GM18870 (cell line): ENCODE measurements around the gene PARN.

Experiments used
- ATAC-seq: cut with Tn5 transposase; IDR thresholded peaks from one replicate; pipeline ENCODE4 v1.9.1; 2021; ENCODE audit warnings: moderate library complexity; ENCODE audit not compliant: unreplicated experiment

The PARN gene

DNA sequence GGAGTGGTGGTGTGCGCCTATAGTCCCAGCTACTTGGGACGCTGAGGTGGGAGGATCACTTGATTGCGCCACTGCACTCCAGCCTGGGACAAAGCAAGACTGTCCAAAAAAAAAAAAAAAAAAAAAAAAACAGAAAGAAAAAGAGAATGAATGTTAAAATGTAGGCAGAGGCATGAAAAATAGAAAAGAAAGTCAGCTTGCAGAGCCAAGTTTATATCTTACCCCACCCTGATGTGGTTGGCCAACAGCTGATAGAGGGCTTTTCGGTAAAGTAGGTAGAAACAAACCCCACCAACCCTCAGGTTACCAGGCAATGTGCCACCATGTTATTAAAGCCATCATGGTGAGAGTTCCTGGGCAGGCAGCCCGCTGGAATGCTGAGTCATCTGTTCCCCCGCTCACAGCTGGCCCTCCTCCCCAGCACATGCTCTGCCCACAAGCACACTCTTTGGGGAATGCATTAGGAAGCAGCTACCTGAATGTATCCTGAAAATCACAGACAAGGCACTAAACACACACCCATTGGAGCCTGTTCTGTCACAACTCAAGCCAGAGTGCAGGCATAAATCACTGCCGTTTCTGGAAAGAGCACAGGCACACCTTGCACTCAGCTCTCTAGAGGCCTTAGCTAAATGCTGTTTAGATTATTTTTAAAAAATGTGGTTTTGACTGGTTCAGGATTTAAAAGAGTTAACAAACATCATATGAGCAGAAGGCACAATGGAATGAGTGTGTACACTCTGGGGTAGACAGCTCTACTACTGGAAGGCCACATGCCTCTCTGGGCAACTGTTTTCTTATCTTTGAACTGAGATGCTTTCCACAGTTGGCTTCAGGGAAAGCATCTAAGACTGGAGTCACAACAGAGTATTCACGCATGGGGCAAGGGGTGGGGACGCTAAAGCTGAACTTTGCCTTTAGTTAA lies 128.5 kb downstream of the PARN start:
- ATAC-seq: no peak

DNA sequence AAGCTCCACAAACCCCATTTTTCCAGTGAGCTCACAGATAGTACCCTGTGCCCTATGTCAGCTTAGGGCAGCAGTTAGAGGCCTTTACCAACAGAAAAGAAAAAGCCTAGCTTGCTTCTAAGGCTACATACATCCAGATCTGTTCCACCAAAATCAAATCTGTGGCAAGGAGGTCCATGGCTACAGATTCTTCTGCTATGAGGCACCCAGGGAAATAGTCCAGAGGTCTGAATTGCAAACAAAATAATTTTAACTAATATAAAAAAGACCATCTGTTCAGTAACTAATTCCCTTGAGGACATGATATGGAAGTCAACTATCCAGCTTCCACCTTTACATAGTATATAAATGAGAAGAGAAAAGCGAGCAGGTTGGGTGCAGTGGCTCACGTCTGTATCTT lies 129.3 kb downstream of the PARN start:
- ATAC-seq: no peak

DNA sequence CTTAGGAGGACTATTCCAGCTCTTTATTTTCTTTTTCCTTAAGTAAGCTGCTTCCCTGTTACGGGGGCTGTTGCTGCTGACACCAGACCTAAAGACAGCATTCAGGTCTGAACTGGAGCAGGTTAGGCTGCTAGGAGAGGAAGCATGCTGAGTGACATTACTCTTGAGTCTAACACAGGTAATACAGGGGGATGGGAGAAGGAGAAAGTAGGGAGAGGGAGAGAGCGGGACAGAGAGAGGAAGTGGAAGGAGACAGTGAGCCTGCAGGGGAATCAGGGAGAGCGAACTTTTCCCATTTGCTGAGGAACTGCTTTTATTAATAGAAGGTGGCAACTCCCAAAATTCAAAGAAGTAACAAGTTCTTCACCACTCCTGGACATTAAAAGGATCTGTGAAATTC lies 130.9 kb downstream of the PARN start:
- ATAC-seq: no peak

DNA sequence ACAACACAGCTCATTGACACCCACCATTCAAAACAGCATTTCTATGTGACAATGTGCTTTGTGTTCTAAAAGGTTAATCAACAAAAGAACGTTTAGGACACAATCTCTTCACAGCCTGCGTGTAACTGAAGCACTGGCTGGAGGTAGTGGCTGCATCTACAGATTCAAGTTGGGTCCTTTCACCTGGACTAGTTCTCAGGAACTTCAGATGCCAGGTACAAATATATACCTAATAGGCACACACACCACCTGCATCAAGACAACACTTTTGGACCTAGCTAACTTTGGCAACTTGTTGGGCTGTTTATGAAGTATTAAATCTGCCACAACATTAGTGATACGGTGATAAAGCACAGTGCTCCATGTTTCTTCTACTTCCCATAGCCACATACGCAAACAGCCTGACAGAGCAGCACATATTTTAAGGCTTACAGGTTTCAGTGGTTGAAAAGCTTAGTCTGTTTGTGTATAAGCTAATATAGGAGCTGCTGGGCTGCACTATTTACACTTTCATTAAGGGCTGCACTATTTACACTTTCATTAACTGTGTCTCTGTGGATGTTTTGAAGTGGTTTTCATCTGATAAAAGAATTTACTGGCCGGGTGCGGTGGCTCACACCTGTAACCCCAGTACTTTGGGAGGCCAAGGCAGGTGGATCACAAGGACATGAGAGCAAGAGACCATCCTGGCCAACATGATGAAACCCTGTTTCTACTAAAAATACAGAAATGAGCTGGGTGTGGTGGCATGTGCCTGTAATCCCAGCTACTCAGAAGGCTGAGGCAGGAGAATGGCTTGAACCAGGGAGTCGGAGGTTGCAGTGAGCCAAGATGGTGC lies 132.6 kb downstream of the PARN start:
- ATAC-seq: no peak

DNA sequence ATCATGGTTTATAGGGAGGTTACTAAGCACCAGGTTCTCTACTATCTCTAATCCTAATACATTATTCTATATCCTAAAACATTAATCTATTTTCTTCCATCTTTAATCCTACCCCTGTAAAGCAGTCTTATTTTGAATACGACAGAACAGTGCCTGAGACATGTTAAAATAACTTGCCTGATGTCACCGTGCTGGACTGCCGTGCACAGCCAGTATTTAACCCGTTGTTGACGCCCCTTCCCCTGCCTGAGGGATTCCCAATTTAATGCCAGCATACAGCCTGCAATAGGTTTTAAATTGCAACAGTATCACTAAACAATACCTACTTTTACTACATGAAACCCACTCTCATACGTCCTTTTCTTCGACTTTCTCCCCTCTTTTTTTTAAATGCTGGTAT lies 133.3 kb downstream of the PARN start:
- no peak for ATAC-seq

DNA sequence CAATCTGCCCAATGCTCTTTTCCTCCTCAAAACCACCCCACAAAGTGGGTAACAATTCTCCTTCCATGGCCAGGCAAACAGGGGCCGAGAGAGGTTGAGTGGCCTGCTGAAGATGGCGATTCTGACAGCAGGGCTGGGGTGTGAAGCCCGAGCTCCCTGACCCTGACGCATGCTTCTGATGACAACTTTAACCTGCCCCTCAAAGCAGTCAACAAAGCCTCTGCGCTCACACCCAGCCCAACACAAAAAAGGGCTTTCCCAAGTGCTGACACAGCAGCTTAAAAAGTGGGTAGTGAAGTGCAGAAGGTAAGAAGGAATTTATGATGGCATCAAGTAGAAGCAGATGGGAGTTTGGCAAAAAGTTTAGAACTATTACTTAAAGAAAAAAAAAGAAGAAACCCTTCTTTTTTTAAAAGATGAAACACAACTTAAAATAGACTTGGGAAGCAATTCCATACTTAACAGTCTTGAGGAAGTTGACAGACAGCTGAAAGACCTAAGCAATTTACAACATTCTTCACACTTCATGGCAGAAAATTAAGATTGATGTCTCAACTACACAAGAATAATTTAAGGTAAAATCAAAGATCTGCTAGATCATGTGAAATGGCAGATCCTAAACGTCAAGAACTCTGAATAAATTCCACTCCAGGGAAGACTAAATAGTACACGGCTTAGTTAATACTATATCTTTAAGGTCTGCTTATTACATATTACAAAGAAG lies 133.9 kb downstream of the PARN start:
- ATAC-seq: no peak

DNA sequence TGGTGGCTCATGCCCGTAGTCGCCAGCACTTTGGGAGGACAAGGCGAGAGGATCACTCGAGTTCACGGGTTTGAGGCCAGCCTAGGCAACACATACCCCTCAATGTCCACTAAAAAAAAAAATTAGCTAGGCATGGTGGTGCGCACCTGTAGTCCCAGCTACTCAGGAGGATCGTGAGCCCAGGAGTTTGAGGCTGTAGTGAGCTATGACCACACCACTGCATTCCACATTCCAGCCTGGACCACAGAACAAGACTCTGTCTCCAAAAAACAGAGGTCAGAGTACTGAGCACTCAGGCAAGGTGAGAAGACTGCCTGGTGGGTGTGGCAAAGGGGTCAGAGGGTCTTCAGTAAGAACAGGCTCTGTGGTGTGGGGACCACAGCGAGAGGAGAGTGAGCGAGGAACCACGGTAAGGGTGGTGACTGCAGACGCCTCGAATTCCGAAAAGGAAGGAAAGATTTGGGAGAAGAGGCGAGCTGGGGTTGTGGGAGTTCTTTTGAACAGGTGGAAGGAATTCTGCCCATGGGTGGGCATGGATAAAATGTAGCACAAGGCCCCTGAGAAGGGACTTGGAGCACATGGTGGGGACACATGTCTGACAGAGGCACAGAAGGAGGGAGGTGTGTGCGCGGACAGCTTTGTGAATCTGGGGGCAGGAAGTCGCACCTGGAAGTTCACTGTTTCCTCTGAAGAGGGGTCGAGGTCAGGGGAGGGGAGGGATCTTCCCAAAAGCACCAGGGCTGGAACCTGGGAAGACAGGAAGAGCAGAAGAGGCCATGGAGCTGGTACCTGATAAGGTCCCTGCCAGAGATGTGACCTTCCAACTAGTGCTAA lies 134.6 kb downstream of the PARN start:
- ATAC-seq: no peak

DNA sequence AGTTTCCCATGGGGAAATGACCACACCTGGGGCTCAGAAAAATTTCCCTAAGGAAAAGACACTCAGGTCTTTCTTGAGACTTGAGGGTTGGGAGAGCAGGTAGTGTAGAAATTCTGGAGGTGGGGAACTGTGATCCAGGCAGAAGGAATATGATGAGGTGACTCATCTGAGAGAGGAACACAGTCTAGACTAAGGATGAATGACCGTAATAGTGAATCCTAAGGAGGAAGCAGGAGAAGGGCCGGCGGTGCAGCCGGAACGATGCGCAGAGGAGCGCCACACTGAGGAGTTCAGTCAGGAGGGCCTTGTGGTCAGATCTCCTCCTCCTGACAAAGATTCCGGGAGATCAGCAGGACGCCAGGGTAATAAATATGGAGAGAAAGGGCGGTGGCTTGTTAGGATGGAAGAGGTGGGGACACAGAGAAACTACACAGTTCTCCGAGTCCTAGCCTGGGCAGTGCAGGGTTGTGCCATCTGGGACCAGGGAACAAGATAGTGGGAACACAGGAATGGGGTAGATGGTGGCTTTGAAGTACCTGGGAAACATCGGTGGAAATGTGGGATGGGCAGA lies 135.6 kb downstream of the PARN start:
- ATAC-seq: no peak

DNA sequence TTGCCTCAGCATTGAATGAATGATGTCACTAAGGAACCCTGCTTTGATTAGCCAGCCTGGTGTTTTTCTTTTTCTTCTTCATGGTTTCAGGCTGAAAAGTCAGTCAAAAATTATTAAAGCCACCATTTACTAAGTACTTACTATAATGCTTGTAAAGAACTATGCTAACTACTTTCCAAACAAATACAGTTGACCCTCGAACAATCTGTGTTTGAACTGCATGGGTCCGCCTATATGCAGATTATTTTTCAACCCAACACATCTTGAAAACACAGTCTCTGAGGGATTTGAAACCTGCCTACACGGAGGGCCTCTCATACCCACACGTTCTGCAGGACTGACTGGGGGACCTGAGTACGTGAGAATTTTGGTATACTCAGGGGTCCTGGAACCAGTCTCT lies 136.3 kb downstream of the PARN start:
- no peak for ATAC-seq

DNA sequence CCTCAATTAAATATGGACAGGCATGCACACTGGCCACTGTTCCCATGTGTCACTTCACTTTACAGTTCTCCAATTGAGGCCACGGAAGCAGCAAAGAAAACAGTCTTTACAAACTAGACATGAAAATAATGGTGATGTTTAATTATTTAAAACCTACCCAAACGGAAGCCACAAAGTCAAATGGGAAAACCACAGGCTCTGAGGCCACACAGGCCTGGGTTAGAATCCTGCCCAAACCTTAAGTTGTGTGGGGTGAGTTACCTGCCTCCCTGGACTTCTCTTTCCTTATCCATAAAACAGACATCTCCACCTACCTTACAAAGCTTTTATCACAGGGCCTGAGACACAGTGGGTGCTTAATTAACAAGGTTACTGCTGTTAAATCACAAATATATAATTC lies 137.4 kb downstream of the PARN start:
- ATAC-seq: no peak

DNA sequence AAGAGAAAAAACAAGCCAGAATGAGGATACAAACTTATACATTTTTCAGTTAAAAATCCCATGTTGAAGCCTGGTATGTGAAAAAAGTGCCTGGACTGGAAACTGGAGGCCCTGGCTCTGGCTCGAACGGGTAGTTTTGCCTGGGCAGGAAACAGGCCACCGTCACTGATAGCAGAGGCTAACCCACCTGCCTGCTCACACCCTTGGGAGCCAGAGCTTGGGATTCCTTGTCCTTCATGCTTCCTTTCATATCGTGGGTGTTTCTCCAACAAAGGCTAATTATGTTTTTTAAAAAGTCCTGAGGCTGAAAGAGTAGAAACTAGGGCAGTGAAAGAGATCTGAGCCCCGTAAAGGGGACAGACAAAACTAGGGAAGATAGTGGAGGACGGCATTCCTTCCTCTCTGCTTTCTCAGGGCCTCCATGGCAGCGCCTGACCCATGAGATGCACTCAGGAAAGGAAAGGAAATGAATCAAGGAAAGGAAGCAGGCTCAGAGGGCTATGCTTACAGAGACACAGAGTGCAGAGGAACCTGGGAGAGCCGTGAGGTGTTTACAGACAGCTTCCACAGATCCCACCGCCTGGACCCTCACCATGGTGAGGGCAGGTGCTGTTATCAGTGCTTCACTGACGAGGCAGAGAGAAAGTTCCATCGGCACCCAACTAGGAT lies 138.1 kb downstream of the PARN start:
- ATAC-seq: no peak

DNA sequence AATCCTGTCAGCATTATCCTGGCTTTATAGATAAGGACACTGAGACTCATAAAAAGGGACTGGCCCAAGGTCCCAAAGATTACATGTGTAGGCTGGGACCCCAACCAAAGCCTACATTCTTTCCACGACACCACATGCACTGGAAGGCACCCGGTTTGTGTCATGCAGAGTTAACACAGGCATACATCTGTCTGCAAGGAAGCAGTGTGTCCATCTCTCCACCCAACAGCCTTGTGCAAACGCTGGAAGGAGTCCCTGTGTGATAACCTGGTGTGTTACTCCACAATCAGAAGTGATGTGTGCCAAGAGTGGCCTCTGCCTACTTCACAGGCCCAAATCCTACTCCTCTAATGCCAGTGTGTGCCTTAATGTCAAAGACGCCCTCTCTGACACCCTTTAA lies 139.8 kb downstream of the PARN start:
- no peak for ATAC-seq

DNA sequence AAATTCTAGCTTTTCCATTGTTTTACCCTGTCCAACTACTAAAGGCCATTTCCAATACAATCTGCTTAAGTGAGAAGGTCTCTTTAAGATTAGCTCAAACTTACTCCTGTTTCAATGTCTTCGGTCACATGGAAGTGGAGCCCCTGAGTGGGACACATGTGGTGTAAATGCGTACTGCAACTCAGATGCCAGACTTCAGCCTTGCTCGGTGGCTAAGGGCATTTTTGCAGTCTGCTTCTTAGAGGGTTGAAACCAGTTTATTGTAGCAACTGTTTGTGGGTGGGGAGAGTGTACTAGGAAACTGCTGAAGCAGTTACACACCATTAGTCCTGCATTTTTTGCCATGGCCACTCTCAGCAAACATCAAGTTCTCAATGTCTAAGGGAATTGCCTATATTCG lies 140.6 kb downstream of the PARN start:
- ATAC-seq: no peak

DNA sequence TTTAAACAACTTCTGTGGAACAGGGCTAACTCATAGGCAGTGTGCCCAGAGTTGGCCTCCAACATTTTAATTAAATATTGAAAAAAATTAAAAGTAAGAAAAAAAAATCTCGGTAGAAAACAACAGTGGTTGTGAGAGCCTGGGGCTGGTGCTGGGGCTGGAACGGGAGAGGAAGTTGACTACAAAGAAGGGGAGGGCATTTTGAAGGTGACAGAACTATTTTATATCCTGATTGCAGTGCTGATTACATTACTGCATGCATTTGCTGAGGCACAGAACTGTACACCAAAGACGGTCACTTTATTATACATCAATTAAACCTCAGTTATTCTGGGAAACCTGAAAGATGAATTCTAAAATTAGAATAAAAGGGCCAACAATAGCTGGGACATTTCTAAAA lies 142.5 kb downstream of the PARN start:
- ATAC-seq: no peak

DNA sequence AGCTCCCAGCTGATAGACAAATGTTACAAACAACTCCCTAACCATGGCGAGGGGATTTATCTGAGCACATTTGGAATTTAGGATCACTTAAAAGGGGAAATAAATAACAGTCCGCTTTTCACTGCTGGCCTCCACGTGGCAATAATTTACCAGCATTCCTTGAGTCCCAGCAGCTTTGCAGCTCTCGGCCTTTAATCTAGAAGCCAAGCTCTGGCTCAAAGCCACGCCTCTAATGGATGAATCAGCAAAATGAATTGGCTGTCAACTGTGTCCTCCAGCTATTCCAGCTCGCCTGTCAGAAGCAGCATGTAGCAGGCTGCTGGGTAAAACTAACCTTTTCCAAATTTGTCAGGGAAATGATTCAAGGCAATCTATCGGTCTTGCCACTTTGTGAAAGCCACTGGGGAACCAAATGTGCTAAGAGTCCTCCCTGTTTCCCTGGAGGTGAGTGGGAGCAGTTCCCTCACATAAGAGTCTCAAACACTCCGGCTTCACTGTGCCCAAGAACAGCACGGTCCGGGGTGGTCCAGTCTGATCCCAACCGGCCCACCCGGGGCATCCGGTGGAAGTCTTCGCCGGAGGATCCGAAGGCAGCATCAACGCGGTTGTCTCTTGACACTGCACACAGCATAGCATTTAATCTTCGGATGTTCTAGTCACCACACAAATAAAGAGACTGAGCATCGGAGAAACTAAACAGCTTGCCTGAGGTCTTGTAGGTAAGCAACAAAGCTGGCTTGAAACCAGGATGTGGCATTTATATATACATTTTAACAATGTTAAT lies 143.3 kb downstream of the PARN start:
- ATAC-seq: no peak

DNA sequence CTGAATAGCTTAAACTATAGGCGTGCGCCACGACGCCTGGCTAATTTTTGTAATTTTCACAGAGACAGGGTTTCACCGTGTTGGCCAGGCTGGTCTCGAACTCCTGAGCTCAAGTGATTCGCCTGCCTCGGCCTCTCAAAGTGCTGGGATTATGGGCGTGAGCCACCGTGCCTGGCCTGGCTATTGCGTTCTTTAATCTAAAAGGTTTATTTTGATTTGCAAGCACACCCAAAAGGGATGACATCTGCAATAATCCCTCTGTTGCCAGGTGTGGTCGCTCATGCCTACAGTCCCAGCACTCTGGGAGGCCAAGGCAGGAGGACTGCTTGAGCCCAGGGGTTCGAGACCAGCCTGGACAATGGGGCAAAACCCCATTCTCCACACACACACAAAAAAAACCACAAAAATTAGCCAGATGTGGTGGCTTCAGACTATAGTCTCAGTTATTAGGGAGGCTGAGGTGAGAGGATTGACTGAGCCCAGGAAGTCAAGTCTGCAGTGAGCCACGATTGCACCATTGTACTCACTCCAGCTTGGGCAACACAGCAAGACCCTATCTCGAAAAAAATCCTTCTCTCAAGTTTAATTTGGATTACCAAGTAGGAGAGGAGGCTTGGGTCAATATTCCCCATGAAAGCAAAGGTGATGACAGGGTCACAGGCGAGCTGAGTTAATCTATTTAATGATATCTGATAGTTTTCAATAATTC lies 144.1 kb downstream of the PARN start:
- no peak for ATAC-seq

DNA sequence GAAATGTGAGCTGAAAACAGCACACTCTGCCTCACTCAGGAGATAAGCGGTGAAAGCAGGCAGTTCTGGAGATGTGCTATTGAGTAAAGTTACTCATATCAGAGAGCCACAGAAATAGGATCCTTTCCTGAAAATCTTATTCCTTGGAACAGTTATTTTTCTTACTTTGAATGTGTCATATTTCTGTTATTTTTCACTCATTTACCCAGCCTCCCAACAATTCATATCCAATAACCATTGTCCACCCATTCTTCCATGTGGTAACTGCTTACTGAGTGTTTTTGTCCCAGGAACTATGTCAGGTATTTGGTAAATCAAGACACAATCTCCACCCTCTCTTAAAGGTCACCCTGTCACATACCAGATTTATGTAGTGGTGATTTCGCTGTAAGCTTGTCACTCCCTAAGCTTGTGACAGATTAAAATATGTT lies 144.9 kb downstream of the PARN start:
- no peak for ATAC-seq

DNA sequence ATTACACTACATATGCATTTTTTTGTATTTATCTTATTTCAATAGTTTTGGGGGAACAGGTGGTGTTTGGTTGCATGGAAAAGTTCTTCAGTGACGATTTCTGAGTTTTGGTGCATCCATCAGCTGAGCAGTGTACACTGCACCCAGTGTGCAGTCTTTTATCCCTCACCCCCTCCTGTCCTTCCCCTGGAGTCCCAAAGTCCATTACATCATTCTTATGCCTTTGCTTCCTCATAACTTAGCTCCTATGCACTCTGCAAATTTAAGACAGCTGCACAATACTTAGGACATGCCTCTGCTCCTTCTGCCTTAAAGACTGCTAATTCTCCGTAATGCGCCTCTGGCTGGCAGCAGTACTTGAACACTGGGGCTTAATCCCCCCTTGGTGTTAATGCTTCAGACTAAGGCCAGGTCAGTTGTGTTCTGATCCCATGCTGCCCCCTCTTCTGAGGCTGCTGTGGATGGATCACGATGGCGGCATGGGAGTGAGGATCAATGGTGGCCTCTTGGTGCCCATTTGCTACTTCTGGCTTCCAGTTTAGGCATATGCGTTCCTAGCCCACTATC lies 146.2 kb downstream of the PARN start:
- no peak for ATAC-seq
